ENCODE measurements around the gene RFX4. TPM values are rescaled to one million over a fixed set of nuclear protein-coding genes. Genes with fewer than 3 reads are reported as not detected.
"Not testable (repeated sequence)": the region's sequence is repeated elsewhere in the genome, so short reads cannot be mapped to it uniquely, and the experiment has no call there.

Gene RFX4
- total RNA-seq, 1 donor from 2014 or later: not detected

DNA sequence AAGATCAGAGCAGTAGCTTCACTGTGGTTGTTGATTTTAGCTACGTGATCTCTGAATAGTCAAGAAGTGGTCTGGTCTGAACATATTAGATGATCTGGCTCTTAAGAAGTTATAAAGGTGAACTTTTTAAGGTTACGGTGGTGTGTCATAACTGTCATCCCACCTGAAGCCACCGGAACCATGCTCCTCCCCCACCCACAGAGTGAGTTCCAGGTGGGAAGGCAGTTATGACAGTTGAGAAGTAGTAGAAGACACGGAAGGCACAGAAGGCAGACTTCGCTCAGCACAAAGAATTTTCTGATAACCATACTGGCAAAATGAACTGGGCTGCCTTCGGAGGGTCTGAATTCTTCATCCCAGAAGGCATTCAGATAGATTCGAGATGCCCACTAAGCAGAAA, 101.7 kb downstream of the RFX4 start:
- TF ChIP-seq, protein P1, sequence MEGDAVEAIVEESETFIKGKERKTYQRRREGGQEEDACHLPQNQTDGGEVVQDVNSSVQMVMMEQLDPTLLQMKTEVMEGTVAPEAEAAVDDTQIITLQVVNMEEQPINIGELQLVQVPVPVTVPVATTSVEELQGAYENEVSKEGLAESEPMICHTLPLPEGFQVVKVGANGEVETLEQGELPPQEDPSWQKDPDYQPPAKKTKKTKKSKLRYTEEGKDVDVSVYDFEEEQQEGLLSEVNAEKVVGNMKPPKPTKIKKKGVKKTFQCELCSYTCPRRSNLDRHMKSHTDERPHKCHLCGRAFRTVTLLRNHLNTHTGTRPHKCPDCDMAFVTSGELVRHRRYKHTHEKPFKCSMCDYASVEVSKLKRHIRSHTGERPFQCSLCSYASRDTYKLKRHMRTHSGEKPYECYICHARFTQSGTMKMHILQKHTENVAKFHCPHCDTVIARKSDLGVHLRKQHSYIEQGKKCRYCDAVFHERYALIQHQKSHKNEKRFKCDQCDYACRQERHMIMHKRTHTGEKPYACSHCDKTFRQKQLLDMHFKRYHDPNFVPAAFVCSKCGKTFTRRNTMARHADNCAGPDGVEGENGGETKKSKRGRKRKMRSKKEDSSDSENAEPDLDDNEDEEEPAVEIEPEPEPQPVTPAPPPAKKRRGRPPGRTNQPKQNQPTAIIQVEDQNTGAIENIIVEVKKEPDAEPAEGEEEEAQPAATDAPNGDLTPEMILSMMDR (IDR thresholded peaks at IDR 0.05; ENCODE audit: insufficient read depth, low read length, poor library complexity, severe bottlenecking): no peak

DNA sequence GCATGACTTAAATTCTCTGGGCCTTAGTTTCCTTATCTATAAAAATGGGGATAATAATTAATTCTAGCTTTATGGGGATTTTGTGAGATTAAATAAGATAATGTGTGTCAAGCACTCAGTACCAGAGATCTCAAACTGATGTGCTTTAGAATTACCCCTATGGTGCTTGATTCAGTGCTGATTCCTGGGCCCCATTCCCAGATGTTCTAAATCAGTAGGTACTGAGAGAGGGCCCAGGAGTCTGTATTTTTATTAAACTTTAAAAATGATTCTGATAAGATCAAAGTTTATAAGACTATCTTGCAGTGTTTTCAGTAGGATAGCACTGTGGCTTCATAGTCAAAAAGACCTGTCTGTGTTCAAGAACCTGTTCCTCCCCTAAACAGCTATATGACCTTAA, 102.6 kb downstream of the RFX4 start:
- no peak overlapping the region for H3K4me3 ChIP-seq (ENCODE audit: low read depth, low read length)
- DNase-seq (ENCODE audit: low read depth): no peak
- H3K36me3 ChIP-seq (ENCODE audit: control insufficient read depth, insufficient read depth, low read length): no peaks in the 10 kb centered on the region
- no peaks in the 10 kb centered on the region for H3K27me3 ChIP-seq (ENCODE audit: control insufficient read depth, insufficient read depth, low read length)
- TF ChIP-seq, protein P1 (IDR thresholded peaks at IDR 0.05; ENCODE audit: insufficient read depth, low read length, poor library complexity, severe bottlenecking): no peak

More for the DNA sequence above, 101.7 kb downstream of the RFX4 start:
- DNase-seq (ENCODE audit: low read depth): no peak
- Histone ChIP-seq H3K36me3 (ENCODE audit: control insufficient read depth, insufficient read depth, low read length) (no peaks in the 10 kb centered on the region), H3K27me3 (ENCODE audit: control insufficient read depth, insufficient read depth, low read length) (no peaks in the 10 kb centered on the region), H3K4me3 (ENCODE audit: low read depth, low read length) (no peak overlapping the region)

DNA sequence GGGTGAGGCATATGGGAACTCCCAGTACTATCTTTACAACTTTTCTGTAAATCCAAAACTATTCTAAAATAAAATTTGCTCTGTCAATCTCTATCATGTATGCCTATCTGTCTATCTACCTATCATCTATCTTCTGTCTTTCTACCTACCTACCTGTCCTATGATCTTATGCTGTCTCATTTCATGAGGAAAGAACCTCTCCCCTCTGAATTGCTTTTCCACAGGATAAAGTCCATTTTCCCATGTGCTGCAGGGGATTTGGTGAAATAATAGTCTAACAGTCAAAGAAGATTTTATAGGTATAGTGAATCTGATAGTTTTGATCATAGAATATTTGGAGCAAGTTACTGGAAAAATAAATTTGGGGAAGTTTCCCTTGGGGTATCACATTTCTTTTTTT, 104.9 kb downstream of the RFX4 start:
- TF ChIP-seq, protein P1 (IDR thresholded peaks at IDR 0.05; ENCODE audit: insufficient read depth, low read length, poor library complexity, severe bottlenecking): no peak
- Histone ChIP-seq H3K4me3 (ENCODE audit: low read depth, low read length) (no peak overlapping the region), H3K27me3 (ENCODE audit: control insufficient read depth, insufficient read depth, low read length) (no peaks in the 10 kb centered on the region), H3K36me3 (ENCODE audit: control insufficient read depth, insufficient read depth, low read length) (no peaks in the 10 kb centered on the region)
- DNase-seq (ENCODE audit: low read depth): no peak

DNA sequence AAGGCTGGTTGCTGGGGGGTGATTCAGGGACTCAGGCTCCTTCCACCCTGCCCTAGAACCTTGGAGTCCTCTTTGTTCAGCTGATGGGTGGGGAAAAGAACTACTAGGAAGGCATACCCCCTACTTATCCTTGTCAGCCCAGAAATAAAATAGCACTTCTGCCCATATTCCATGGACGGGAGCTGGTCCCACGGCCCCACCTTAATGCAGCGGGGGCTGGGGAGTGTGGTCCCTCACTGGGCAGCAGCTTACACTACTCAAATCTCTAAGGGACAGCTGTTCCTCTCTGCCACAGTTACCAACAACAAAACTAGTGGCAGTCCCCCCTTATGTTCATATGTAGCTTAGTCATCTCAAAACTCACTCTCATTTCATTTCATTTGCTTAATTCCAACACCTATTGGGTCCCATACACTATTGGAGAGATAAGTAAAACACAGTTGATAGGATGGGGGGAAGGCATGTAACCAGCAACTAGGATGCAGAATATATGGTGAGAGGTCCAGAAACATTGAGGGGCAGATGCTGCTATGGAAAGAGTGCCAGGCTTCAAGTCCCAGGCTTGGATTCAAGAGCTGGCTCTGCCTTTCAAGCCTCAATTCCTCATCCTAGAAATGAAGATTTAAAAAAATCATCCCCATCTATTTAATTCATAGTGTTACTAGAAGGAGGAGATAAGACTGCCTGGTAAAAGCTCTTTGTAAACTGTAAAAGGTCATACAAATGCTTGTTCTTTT, 107.9 kb downstream of the RFX4 start:
- H3K4me3 ChIP-seq (ENCODE audit: low read depth, low read length): no peak overlapping the region
- no peak for DNase-seq (ENCODE audit: low read depth)
- no peaks in the 10 kb centered on the region for H3K27me3 ChIP-seq (ENCODE audit: control insufficient read depth, insufficient read depth, low read length)
- H3K36me3 ChIP-seq (ENCODE audit: control insufficient read depth, insufficient read depth, low read length): no peaks in the 10 kb centered on the region
- TF ChIP-seq, protein P1 (IDR thresholded peaks at IDR 0.05; ENCODE audit: insufficient read depth, low read length, poor library complexity, severe bottlenecking): no peak

DNA sequence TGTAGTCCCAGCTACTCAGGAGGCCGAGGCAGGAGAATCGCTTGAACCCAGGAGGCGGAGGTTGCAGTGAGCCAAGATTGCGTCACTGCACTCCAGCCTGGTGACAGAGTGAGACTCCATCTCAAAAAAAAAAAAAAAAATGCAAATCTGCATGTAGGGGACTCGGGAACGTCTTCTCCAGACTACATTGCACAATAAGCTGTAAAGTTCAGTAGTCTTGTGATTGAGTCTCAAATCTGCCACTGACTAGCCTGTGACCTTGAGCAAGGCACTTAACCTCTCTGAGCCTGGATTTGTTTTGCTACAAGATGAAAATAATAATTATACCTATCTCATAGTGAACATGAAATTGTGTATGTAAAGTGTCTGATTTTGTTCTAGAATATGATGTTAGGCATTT, 109.2 kb downstream of the RFX4 start:
- H3K27me3 ChIP-seq (ENCODE audit: control insufficient read depth, insufficient read depth, low read length): not testable (repeated sequence)

DNA sequence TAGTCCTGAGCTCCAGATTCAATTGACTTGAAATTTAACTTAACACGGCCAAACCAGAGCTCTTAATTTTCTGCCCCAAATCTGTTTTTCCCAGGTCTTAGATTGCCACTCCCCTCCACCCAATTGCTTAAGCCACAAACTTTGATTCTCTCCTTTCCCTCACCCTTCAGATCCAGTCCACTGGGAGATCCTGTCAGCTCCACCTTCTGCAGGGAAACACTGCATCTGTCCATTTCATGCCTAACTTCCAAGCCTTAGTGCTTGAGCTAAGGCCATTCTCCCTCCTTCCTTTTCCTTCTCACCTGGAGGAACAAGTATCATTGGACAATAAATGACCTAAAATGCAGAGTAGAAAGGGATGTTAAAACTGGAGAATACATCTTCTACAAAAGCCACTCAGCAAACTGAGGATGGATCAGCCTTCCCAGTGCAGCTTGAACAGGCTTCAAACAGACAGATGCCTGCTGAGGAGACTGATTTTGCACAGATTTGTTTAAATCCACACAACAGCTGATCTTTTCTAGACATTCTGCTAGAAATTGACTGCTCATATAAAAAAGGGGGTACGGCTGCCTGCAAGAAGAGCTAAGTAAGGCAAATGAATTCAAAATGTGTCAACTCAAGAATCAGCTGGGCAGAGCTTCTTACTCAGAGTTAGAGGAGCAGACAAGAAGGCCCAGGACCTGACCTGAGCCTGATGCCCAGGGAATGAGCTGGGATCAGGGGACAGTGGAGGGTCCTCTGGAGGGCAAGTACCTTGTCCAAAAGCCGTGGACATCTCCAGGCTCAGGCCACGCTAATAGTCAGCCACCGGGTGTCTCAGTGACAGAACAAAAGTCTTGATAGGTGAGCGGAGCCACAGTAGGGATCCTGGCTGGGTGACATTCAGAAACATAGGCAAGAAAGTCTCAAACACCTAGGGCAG, 110.4 kb downstream of the RFX4 start:
- Histone ChIP-seq H3K27me3 (ENCODE audit: control insufficient read depth, insufficient read depth, low read length) (no peaks in the 10 kb centered on the region), H3K36me3 (ENCODE audit: control insufficient read depth, insufficient read depth, low read length) (no peaks in the 10 kb centered on the region), H3K4me3 (ENCODE audit: low read depth, low read length) (no peak overlapping the region)
- no peak for DNase-seq (ENCODE audit: low read depth)
- TF ChIP-seq, protein P1 (IDR thresholded peaks at IDR 0.05; ENCODE audit: insufficient read depth, low read length, poor library complexity, severe bottlenecking): no peak

More for the DNA sequence above, 109.2 kb downstream of the RFX4 start:
- H3K4me3 ChIP-seq (ENCODE audit: low read depth, low read length); DNase-seq (ENCODE audit: low read depth); H3K36me3 ChIP-seq (ENCODE audit: control insufficient read depth, insufficient read depth, low read length): not testable (repeated sequence)

Data from kidney epithelial cell (primary cell).